ENCODE measurements around the gene BMP2.
A peak's percentile ranks its signal among the peaks of the same experiment; 100 is the strongest.

The BMP2 gene

DNA sequence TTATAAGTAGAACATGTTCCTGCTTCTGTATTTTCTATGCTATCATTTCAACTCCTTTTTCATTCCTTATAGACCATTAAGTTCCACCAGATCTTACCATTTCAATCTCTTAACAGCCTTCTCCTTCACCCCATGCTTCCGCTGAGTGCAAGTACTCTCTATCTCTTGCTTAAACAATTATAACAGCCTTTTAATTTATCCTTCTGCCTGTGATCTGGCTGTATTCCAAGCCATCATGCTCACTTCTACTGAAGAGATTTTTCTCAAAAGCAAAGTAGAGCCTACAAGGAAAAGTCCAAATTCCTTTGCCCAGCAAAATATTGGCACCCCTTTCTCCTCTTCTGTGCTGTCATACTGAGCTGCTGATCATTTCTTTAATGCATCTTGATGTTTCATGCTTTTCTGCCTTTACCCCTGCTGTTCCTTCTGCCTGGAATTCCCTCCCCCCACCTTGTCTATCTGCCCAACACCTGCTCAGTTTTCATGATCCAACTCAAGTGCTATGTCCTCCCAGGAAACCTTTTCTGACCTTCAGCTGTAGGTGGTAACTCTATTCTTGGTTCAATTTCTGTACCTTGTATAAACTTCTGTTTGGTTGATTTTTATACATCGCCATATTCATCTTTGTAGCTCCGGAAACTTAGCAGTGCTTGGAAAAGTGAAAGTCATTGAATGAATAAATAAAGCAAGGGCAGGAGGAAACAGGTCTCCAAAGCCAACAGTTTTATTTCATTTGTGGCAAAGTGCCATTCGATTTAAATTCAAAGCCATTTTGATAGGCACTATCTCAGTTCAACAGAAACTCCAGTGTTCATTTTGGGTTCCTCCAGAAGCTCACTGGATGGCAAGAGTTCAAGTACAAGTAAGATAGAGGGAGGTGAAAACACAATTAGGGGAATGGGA is 10.5 kb upstream of the BMP2 start:
- Histone ChIP-seq H3F3A (ENCODE audit: low read depth) (no peaks in the 10 kb centered on the region), H3K4me2 (ENCODE audit: low read depth, low read length, poor library complexity, severe bottlenecking) (no peak overlapping the region), H3K9me3 (ENCODE audit: insufficient read depth, low read depth, low read length) (no peaks in the 10 kb centered on the region), H3K9ac (ENCODE audit: low read depth, low read length, poor library complexity, severe bottlenecking) (no peak overlapping the region), H3K79me2 (ENCODE audit: insufficient read depth, low read length) (no peaks in the 10 kb centered on the region), H2AFZ (ENCODE audit: low read length) (no peak overlapping the region), H3K36me3 (ENCODE audit: insufficient read depth, low read length) (no peaks in the 10 kb centered on the region), H4K20me1 (ENCODE audit: insufficient read depth, low read length, poor library complexity, severe bottlenecking) (no peaks in the 10 kb centered on the region), H3K4me3 (ENCODE audit: low read length, poor library complexity, severe bottlenecking) (no peak overlapping the region), H3K4me1 (ENCODE audit: insufficient read depth, low read length, poor library complexity, severe bottlenecking) (no peaks in the 10 kb centered on the region), H3K9me2 (replicated peaks; ENCODE audit: low read depth, low read length) (no peaks in the 10 kb centered on the region), H3K27me3 (ENCODE audit: insufficient read depth, low read length, poor library complexity, severe bottlenecking) (no peaks in the 10 kb centered on the region)
- TF ChIP-seq EZH2phosphoT487 (IDR thresholded peaks at IDR 0.05; ENCODE audit: borderline replicate concordance) = no peak
- TF ChIP-seq CTCF (conservative IDR thresholded peaks at IDR 0.05; ENCODE audit: low read length) = no peak

- Histone ChIP-seq H2AFZ (ENCODE audit: low read length) (no peak overlapping the region), H3K27me3 (ENCODE audit: insufficient read depth, low read length, poor library complexity, severe bottlenecking) (no peaks in the 10 kb centered on the region), H3K9ac (ENCODE audit: low read depth, low read length, poor library complexity, severe bottlenecking) (no peak overlapping the region), H3K36me3 (ENCODE audit: insufficient read depth, low read length) (no peaks in the 10 kb centered on the region), H3K9me2 (replicated peaks; ENCODE audit: low read depth, low read length) (no peaks in the 10 kb centered on the region), H3K4me2 (ENCODE audit: low read depth, low read length, poor library complexity, severe bottlenecking) (no peak overlapping the region), H3K9me3 (ENCODE audit: insufficient read depth, low read depth, low read length) (no peaks in the 10 kb centered on the region), H3K4me1 (ENCODE audit: insufficient read depth, low read length, poor library complexity, severe bottlenecking) (no peaks in the 10 kb centered on the region), H3K79me2 (ENCODE audit: insufficient read depth, low read length) (no peaks in the 10 kb centered on the region), H4K20me1 (ENCODE audit: insufficient read depth, low read length, poor library complexity, severe bottlenecking) (no peaks in the 10 kb centered on the region), H3F3A (ENCODE audit: low read depth) (no peaks in the 10 kb centered on the region), H3K4me3 (ENCODE audit: low read length, poor library complexity, severe bottlenecking) (no peak overlapping the region)
- TF ChIP-seq CTCF (conservative IDR thresholded peaks at IDR 0.05; ENCODE audit: low read length) (no peak), EZH2phosphoT487 (IDR thresholded peaks at IDR 0.05; ENCODE audit: borderline replicate concordance) (no peak)
Measured at GRCh38 chr20:6764619-6765018, 2.9 kb upstream of the BMP2 start.

DNA sequence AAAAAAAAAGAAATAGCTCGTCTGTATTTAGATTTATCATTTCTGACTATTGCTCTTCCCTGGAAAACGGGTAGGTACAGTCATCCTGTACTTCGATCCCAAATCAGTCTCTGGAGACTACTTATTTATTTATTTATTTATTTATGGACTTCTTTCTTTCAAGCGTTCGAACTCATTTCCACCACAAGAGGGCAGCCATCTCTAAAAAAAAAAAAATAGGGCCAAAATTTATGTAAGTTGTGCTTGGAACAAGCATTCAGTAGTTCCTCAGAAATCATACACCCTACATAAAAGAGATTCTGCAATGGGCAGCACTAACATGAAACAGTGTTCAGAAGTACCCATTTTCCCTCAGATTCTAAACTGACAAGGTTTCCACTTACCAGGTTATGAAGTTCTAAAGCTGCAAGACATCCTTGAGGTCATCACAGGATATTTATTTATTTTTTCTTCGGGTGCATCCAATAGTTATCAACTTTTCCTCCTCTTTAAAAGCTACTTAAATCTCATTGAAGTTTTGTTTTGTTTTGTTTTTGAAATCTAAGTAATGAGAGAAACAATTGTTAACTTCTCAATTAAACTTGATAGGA is 1.9 kb upstream of the BMP2 start:
- TF ChIP-seq EZH2phosphoT487 (IDR thresholded peaks at IDR 0.05; ENCODE audit: borderline replicate concordance) = no peak
- TF ChIP-seq CTCF (conservative IDR thresholded peaks at IDR 0.05; ENCODE audit: low read length) = peak; percentile 60
- Histone ChIP-seq H3K9me3 (ENCODE audit: insufficient read depth, low read depth, low read length) (no peaks in the 10 kb centered on the region), H3K36me3 (ENCODE audit: insufficient read depth, low read length) (no peaks in the 10 kb centered on the region), H3K4me1 (ENCODE audit: insufficient read depth, low read length, poor library complexity, severe bottlenecking) (no peaks in the 10 kb centered on the region), H3K9ac (ENCODE audit: low read depth, low read length, poor library complexity, severe bottlenecking) (no peak overlapping the region), H3K79me2 (ENCODE audit: insufficient read depth, low read length) (no peaks in the 10 kb centered on the region), H3K9me2 (replicated peaks; ENCODE audit: low read depth, low read length) (no peaks in the 10 kb centered on the region), H3F3A (ENCODE audit: low read depth) (no peaks in the 10 kb centered on the region), H3K27me3 (ENCODE audit: insufficient read depth, low read length, poor library complexity, severe bottlenecking) (no peaks in the 10 kb centered on the region), H2AFZ (ENCODE audit: low read length) (no peak overlapping the region), H3K4me3 (ENCODE audit: low read length, poor library complexity, severe bottlenecking) (no peak overlapping the region), H4K20me1 (ENCODE audit: insufficient read depth, low read length, poor library complexity, severe bottlenecking) (no peaks in the 10 kb centered on the region), H3K4me2 (ENCODE audit: low read depth, low read length, poor library complexity, severe bottlenecking) (no peak overlapping the region)

Data from Loucy (cell line).